ENCODE data around the gene POM121L2.

The POM121L2 gene

DNA sequence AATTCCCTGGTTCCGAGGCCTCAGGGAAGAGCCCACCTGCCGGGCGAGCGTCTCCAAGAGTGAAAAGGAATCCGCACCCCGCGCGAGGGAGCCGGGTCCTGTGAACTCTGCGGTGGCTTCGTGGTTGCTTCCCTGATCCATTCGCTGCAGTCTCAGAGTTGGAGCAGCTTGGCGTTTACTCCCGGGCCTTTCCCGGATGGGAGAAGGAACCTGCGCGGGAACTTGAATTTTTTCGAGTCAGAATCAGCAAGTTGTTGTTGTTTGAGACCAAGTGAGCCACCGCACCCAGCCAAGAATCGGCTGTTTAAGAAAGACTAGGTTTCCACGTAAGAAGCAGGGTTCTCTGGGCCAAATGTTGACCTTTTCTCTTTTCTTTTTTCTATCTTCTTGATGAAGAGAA lies 51.7 kb downstream of the POM121L2 start:
- DNase-seq: no peak

All from amygdala (tissue), 56 donors.